SU-DHL-6 (cell line): ENCODE results near the gene PKHD1.
"Not testable (repeated sequence)": the region's sequence is repeated elsewhere in the genome, so short reads cannot be mapped to it uniquely, and the experiment has no call there.

Experiments
- EZH2phosphoT487 ChIP-seq: fragments of 200-600 bp; sonication (generic), shearing (Covaris generic); conservative IDR thresholded peaks from 2 replicates; pipeline ENCODE4 v1.6.1; 2018; ENCODE audit warnings: mild to moderate bottlenecking, antibody characterized with exemption, low read length, moderate library complexity, mixed read lengths
- TF ChIP-seq, protein P1 (sequence below): fragments of 200-600 bp; sonication (generic); IDR thresholded peaks from one replicate; pipeline ENCODE4 v1.5.1; 2017; ENCODE audit warnings: antibody characterized with exemption, mild to moderate bottlenecking, low read length, moderate library complexity; ENCODE audit not compliant: insufficient read depth, poor library complexity, severe bottlenecking

DNA sequence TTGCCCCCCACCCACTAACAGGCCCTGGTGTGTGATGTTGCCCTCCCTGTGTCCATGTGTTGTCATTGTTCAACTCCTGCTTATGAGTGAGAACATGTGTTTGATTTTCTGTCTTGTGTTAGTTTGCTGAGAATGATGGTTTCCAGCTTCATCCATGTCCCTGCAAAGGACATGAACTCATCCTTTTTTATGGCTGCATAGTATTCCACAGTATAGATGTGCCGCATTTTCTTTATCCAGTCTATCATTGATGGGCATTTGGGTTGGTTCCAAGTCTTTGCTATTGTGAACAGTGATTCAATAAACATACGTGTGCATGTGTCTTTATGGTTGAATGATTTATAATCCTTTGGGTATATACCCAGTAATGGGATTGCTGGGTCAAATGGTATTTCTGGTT lies 169.1 kb downstream of the PKHD1 start:
- TF ChIP-seq, protein P1, sequence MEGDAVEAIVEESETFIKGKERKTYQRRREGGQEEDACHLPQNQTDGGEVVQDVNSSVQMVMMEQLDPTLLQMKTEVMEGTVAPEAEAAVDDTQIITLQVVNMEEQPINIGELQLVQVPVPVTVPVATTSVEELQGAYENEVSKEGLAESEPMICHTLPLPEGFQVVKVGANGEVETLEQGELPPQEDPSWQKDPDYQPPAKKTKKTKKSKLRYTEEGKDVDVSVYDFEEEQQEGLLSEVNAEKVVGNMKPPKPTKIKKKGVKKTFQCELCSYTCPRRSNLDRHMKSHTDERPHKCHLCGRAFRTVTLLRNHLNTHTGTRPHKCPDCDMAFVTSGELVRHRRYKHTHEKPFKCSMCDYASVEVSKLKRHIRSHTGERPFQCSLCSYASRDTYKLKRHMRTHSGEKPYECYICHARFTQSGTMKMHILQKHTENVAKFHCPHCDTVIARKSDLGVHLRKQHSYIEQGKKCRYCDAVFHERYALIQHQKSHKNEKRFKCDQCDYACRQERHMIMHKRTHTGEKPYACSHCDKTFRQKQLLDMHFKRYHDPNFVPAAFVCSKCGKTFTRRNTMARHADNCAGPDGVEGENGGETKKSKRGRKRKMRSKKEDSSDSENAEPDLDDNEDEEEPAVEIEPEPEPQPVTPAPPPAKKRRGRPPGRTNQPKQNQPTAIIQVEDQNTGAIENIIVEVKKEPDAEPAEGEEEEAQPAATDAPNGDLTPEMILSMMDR: not testable (repeated sequence)
- TF ChIP-seq EZH2phosphoT487: not testable (repeated sequence)
